HepG2 (cell line): Measurements from ENCODE around the gene AHSA1. TPM values are rescaled to one million over a fixed set of nuclear protein-coding genes. Genes with fewer than 3 reads are reported as not detected.
A peak's percentile ranks its signal among the peaks of the same experiment; 100 is the strongest.

Source experiments
- ATAC-seq: fragments of 200-7000 bp; cut with Tn5 transposase; 3 replicates; pipeline ENCODE4 v1.9.1; 2020; ENCODE audit warnings: mild to moderate bottlenecking, moderate library complexity
- BruUV-seq: library from RNA; stranded (reverse); fragments of 400-500 nt; replicated peaks from 2 replicates; lab custom pipeline; 2021; lab: Mats Ljungman, UMichigan
- CTCF ChIA-PET: fragments of 300-600 bp; formaldehyde crosslinking; extraction: SDS; loops from one replicate; lab custom pipeline; 2021; ENCODE audit warnings: low total read pairs, inconsistent platforms, low intra/inter-chr PET ratio; lab: Yijun Ruan, JAX
- POLR2A ChIA-PET: fragments of 350-600 bp; sonication (Branson Sonifier 250); formaldehyde crosslinking; loops from one replicate; lab custom pipeline; 2020; ENCODE audit warnings: antibody characterized with exemption, inconsistent platforms; lab: Yijun Ruan, JAX
- DNase-seq: peaks from one replicate; pipeline ENCODE4 v3.0.0-alpha.2; 2015; ENCODE audit warnings: low spot score
- FAIRE-seq: peaks from 3 replicates; lab custom pipeline; 2011; peaks lifted over from hg19 to GRCh38; lab: Jason Lieb, UNC
- H2AFZ ChIP-seq: one replicate; pipeline ENCODE4 v1.6.1; 2011; ENCODE audit warnings: low read length, inconsistent platforms
- H3K27ac ChIP-seq: fragments of 300-600 bp; 3 replicates; pipeline ENCODE4 v1.8.0; 2011; ENCODE audit warnings: mixed run types, mild to moderate bottlenecking, mixed read lengths, low read length, inconsistent platforms; ENCODE audit not compliant: insufficient read depth; ENCODE audit errors: extremely low read length
- H3K27me3 ChIP-seq, 2 experiments: fragments of 200-600 bp in 1 of 2; 2 replicates in 1 of 2; 3 replicates in 1 of 2; pipeline versions ENCODE4 v1.6.0 to v1.8.0; 2011; ENCODE audit warnings: low read length in 2 of 2, mild to moderate bottlenecking in 2 of 2, moderate library complexity in 2 of 2, inconsistent platforms in 1 of 2; ENCODE audit not compliant: insufficient read depth in 2 of 2, control insufficient read depth in 1 of 2
- H3K36me3 ChIP-seq, 2 experiments: fragments of 200-600 bp in 1 of 2; replicated peaks in 1 of 2; 2 replicates in 1 of 2; 3 replicates in 1 of 2; pipeline versions ENCODE4 v1.5.1 to v1.8.0; 2011; ENCODE audit warnings: low read length in 2 of 2, inconsistent platforms in 1 of 2; ENCODE audit not compliant: insufficient read depth in 2 of 2, control insufficient read depth in 1 of 2
- H3K4me1 ChIP-seq: 2 replicates; pipeline ENCODE4 v1.5.1; 2012; ENCODE audit warnings: low read length, inconsistent platforms; ENCODE audit not compliant: insufficient read depth
- H3K4me2 ChIP-seq: 2 replicates; pipeline ENCODE4 v1.6.0; 2011; ENCODE audit warnings: low read depth, low read length, inconsistent platforms
- H3K4me3 ChIP-seq, 3 experiments: fragments of 200-600 bp in 1 of 3; sonication (generic), shearing (Covaris generic) in 1 of 3; replicated peaks in 1 of 3; 2 replicates each; pipeline ENCODE4 v1.5.1; 2011 to 2016; ENCODE audit warnings: low read length in 3 of 3, inconsistent platforms in 2 of 3, low read depth in 2 of 3, mild to moderate bottlenecking in 2 of 3, control low read depth in 1 of 3, mixed read lengths in 1 of 3; ENCODE audit not compliant: insufficient read depth in 1 of 3
- H3K79me2 ChIP-seq: one replicate; pipeline ENCODE4 v1.6.1; 2011; ENCODE audit warnings: low read length, inconsistent platforms; ENCODE audit not compliant: insufficient read depth
- H3K9ac ChIP-seq: 2 replicates; pipeline ENCODE4 v1.6.0; 2011; ENCODE audit warnings: mild to moderate bottlenecking, low read depth, low read length, inconsistent platforms; ENCODE audit not compliant: insufficient read depth
- H3K9me3 ChIP-seq: 2 replicates; pipeline ENCODE4 v1.5.1; 2012; ENCODE audit warnings: mild to moderate bottlenecking, low read length
- H4K20me1 ChIP-seq: 2 replicates; pipeline ENCODE4 v1.6.0; 2011; ENCODE audit warnings: inconsistent platforms, mild to moderate bottlenecking, low read length, moderate library complexity; ENCODE audit not compliant: insufficient read depth
- ATM ChIP-seq: fragments of 450-650 bp; IDR thresholded peaks from 2 replicates; pipeline ENCODE4 v1.7.1; 2017; ENCODE audit warnings: mild to moderate bottlenecking, borderline replicate concordance
- CTCF ChIP-seq: sonication (generic); formaldehyde crosslinking; IDR thresholded peaks from 2 replicates; pipeline ENCODE4 v1.5.0; 2020; ENCODE audit warnings: mild to moderate bottlenecking, missing genetic modification reagents, moderate library complexity
- E2F2 ChIP-seq: sonication (generic); formaldehyde crosslinking; IDR thresholded peaks from 2 replicates; pipeline ENCODE4 v1.4.0; 2020; ENCODE audit warnings: missing genetic modification reagents, borderline replicate concordance
- EHMT2 ChIP-seq: fragments of 200-600 bp; sonication (generic); IDR thresholded peaks from 2 replicates; pipeline ENCODE4 v1.7.0; 2017; ENCODE audit warnings: antibody characterized with exemption, low read depth, low read length, borderline replicate concordance
- ELF3 ChIP-seq: IDR thresholded peaks from 2 replicates; pipeline ENCODE4 v1.6.1; 2016; ENCODE audit warnings: missing genetic modification reagents, missing compliant biosample characterization
- EZH2 ChIP-seq: conservative IDR thresholded peaks from 2 replicates; pipeline ENCODE4 v1.6.1; 2012; ENCODE audit warnings: mild to moderate bottlenecking, low read depth, low read length, moderate library complexity
- GABPB1 ChIP-seq: IDR thresholded peaks from 2 replicates; pipeline ENCODE4 v1.6.1; 2016; ENCODE audit warnings: mild to moderate bottlenecking, missing genetic modification reagents, moderate library complexity, missing compliant biosample characterization
- GLI4 ChIP-seq: sonication (generic); formaldehyde crosslinking; IDR thresholded peaks from 2 replicates; pipeline ENCODE4 v1.5.1; 2020; ENCODE audit warnings: missing genetic modification reagents, mild to moderate bottlenecking, moderate library complexity, borderline replicate concordance
- GPN1 ChIP-seq: sonication (generic); formaldehyde crosslinking; IDR thresholded peaks from 2 replicates; pipeline ENCODE4 v1.5.1; 2020; ENCODE audit warnings: missing genetic modification reagents, borderline replicate concordance
- GZF1 ChIP-seq: sonication (generic); formaldehyde crosslinking; IDR thresholded peaks from 2 replicates; pipeline ENCODE4 v1.5.1; 2020; ENCODE audit warnings: mild to moderate bottlenecking, missing genetic modification reagents
- HES4 ChIP-seq: sonication (generic); formaldehyde crosslinking; IDR thresholded peaks from 2 replicates; pipeline ENCODE4 v1.9.0; 2021; ENCODE audit warnings: mild to moderate bottlenecking, missing genetic modification reagents, borderline replicate concordance
- MIXL1 ChIP-seq: IDR thresholded peaks from 2 replicates; pipeline ENCODE4 v1.6.1; 2016
- RORA ChIP-seq: sonication (generic); formaldehyde crosslinking; IDR thresholded peaks from 2 replicates; pipeline ENCODE4 v1.5.0; 2020; ENCODE audit warnings: mild to moderate bottlenecking, missing genetic modification reagents, moderate library complexity
- RXRA ChIP-seq: sonication (generic); formaldehyde crosslinking; IDR thresholded peaks from 2 replicates; pipeline ENCODE4 v1.5.1; 2020; ENCODE audit warnings: missing genetic modification reagents
- SNAI1 ChIP-seq: sonication (generic); formaldehyde crosslinking; IDR thresholded peaks from 2 replicates; pipeline ENCODE4 v1.5.0; 2020; ENCODE audit warnings: mild to moderate bottlenecking, missing genetic modification reagents, borderline replicate concordance
- U2AF2 ChIP-seq: fragments of 200-400 bp; formaldehyde crosslinking; IDR thresholded peaks from 2 replicates; pipeline ENCODE4 v1.6.1; 2017; ENCODE audit warnings: low read depth, mild to moderate bottlenecking, low read length
- ZFP41 ChIP-seq: sonication (generic); formaldehyde crosslinking; IDR thresholded peaks from 2 replicates; pipeline ENCODE4 v1.4.0; 2020; ENCODE audit warnings: mild to moderate bottlenecking, missing genetic modification reagents, borderline replicate concordance
- ZMAT3 ChIP-seq: sonication (generic); formaldehyde crosslinking; conservative IDR thresholded peaks from 2 replicates; pipeline ENCODE4 v1.7.0; 2021; ENCODE audit warnings: missing genetic modification reagents
- ZNF530 ChIP-seq: sonication (generic); formaldehyde crosslinking; IDR thresholded peaks from 2 replicates; pipeline ENCODE4 v1.5.0; 2020; ENCODE audit warnings: low read depth, mild to moderate bottlenecking, missing genetic modification reagents
- ZNF546 ChIP-seq: sonication (generic); formaldehyde crosslinking; conservative IDR thresholded peaks from 2 replicates; pipeline ENCODE4 v1.8.1; 2023; ENCODE audit warnings: mild to moderate bottlenecking, missing genetic modification reagents
- ZNF782 ChIP-seq: sonication (generic); formaldehyde crosslinking; IDR thresholded peaks from 2 replicates; pipeline ENCODE4 v1.4.0; 2020; ENCODE audit warnings: missing genetic modification reagents, mild to moderate bottlenecking, borderline replicate concordance
- ZSCAN25 ChIP-seq: sonication (generic); formaldehyde crosslinking; IDR thresholded peaks from 2 replicates; pipeline ENCODE4 v1.8.0; 2022; ENCODE audit warnings: mild to moderate bottlenecking, missing genetic modification reagents
- WGBS: methylation state at CpG from one replicate; pipeline ENCODE4 v1.1.6; 2017; ENCODE audit warnings: low lambda C conversion rate; 5-methylcytosine and 5-hydroxymethylcytosine counted together
- in situ Hi-C: cut with HindIII; loops from 2 replicates; pipeline ENCODE4 v1.10.0; 2017; ENCODE audit warnings: low pct_unique_long_range_greater_than_20kb; ENCODE audit not compliant: extremely low pct_ligation_motif_present
- intact Hi-C: fragments of 100-400 bp; cut with micrococcal nuclease; formaldehyde crosslinking; loops from one replicate; pipeline ENCODE4 v1.10.0; 2022; ENCODE audit not compliant: unreplicated experiment
- polyA plus RNA-seq, 8 experiments: library from polyadenylated mRNA; depleted of rRNA in 3 of 8; stranded (reverse) in 7 of 8; unstranded in 1 of 8; fragments of >200 nt; fragmentation: Illumina TruSeq in 4 of 8; extraction: Trizol in 4 of 8; gene quantifications; 2 replicates each; pipeline versions ENCODE4 v1.2.1 to v1.2.3, GENCODE V29; 2011 to 2016; ENCODE audit warnings: low read depth in 4 of 8, missing spikeins in 1 of 8, mixed read lengths in 1 of 8; ENCODE audit not compliant: insufficient read depth in 1 of 8
- total RNA-seq, 5 experiments: library from RNA; depleted of rRNA; stranded (reverse); fragments of >200 nt; fragmentation: Illumina TruSeq; extraction: Trizol; gene quantifications; 2 replicates each; pipeline ENCODE4 v1.2.3, GENCODE V29; 2016; ENCODE audit warnings: low read depth in 1 of 5

The AHSA1 gene
- total and polyA plus RNA-seq, 2 of the 13 experiments (the other 11 are each of a cell fraction or from before 2014, with no cell fraction given), result 113 to 241 TPM

GRCh38 chr14:77457522-77458248, at the start of gene AHSA1, which contains the start of gene VIPAS39 (continued):
- TF ChIP-seq ATM, result no peak
- no peak; the same call in 1 of the 2 replicates for TF ChIP-seq ZSCAN25

- Histone ChIP-seq H3K4me2 (peak overlapping the region; percentile 57), H3K36me3 (no peaks in the 10 kb centered on the region), H3K27ac (no peak overlapping the region), H2AFZ (no peak overlapping the region), H3K79me2 (no peaks in the 10 kb centered on the region), H3K27me3 (no peaks in the 10 kb centered on the region), H3K4me3 (no peak overlapping the region), H3K4me1 (peaks cover 9% of the 10 kb centered on the region), H3K9ac (no peak overlapping the region), H3K9me3 (no peaks in the 10 kb centered on the region), H4K20me1 (no peaks in the 10 kb centered on the region)
- ATAC-seq, result peak; percentile 92
- CTCF ChIA-PET, result interaction anchor here (2.0 kb wide), 1 partner anchor 108 kb away, joined by 9 read pairs; no protein-coding TSS in a partner anchor
- 7% methylated on average over 3 of the region's 3 CpGs for WGBS
- intact Hi-C loops (loop anchor here (1.0 to 2.0 kb wide), 2 partner anchors 84 to 108 kb away; no protein-coding TSS in a partner anchor), in situ Hi-C loops (no loop called here)
- FAIRE-seq, result peak; percentile 71
- peak; percentile 41 for DNase-seq
- no TSS peak for BruUV-seq
- POLR2A ChIA-PET, result interaction anchor here (1.0 kb wide), 1 partner anchor 108 kb away, joined by 3 read pairs; no protein-coding TSS in a partner anchor
- TF ChIP-seq ZFP41 (no peak), U2AF2 (no peak), ZNF782 (CRISPR knock-in tag) (no peak), GABPB1 (CRISPR knock-in tag) (no peak), MIXL1 (CRISPR knock-in tag) (no peak), GLI4 (CRISPR knock-in tag) (no peak), EZH2 (no peak), RORA (CRISPR knock-in tag) (no peak), EHMT2 (no peak), HES4 (CRISPR knock-in tag) (no peak), ELF3 (CRISPR knock-in tag) (no peak), CTCF (CRISPR knock-in tag) (peak; percentile 83), GPN1 (CRISPR knock-in tag) (no peak), ZMAT3 (CRISPR knock-in tag) (no peak), ZNF546 (CRISPR knock-in tag) (no peak), RXRA (no peak), GZF1 (CRISPR knock-in tag) (no peak), ZNF530 (CRISPR knock-in tag) (no peak), SNAI1 (CRISPR knock-in tag) (no peak), E2F2 (CRISPR knock-in tag) (no peak)
Measured at GRCh38 chr14:77409131-77409533, 48.8 kb upstream of the AHSA1 start.
